HEK293 (cell line): ENCODE measurements around the gene HSF5.

Experiments used
- CTCF ChIA-PET: fragments of 350-600 bp; formaldehyde crosslinking; extraction: SDS; loops from one replicate; lab custom pipeline; 2021; ENCODE audit warnings: antibody characterized with exemption; lab: Yijun Ruan, JAX
- POLR2A ChIA-PET: fragments of 300-600 bp; formaldehyde crosslinking; extraction: SDS; loops from one replicate; lab custom pipeline; 2020; ENCODE audit warnings: antibody characterized with exemption, inconsistent platforms; lab: Yijun Ruan, JAX
- H3K27ac ChIP-seq: fragments of 200-500 bp; sonication (Bioruptor generic); 2 replicates; pipeline ENCODE4 v1.5.1; 2014; ENCODE audit warnings: low read depth, low read length, control low read depth, inconsistent platforms; ENCODE audit errors: extremely low read depth
- H3K36me3 ChIP-seq, 2 experiments: fragments of 200-500 bp in 1 of 2; sonication (Bioruptor generic) in 1 of 2; 1 replicate in 1 of 2; 2 replicates in 1 of 2; pipeline ENCODE4 v1.5.1; 2014 to 2017; ENCODE audit warnings: inconsistent platforms in 2 of 2, low read length in 2 of 2; ENCODE audit not compliant: control insufficient read depth in 2 of 2, insufficient read depth in 1 of 2
- H3K4me1 ChIP-seq: fragments of 200-500 bp; sonication (Bioruptor generic); 2 replicates; pipeline ENCODE4 v1.5.1; 2014; ENCODE audit warnings: mild to moderate bottlenecking, low read length, inconsistent platforms; ENCODE audit not compliant: control insufficient read depth, insufficient read depth
- H3K4me3 ChIP-seq: 2 replicates; pipeline ENCODE4 v1.5.1; 2011; ENCODE audit warnings: low read depth, mild to moderate bottlenecking, control low read depth, low read length, moderate library complexity
- H3K9me3 ChIP-seq: fragments of 200-500 bp; sonication (Bioruptor generic); 2 replicates; pipeline ENCODE4 v1.5.1; 2014; ENCODE audit warnings: low read depth, low read length, inconsistent platforms; ENCODE audit not compliant: control insufficient read depth, insufficient read depth
- MEIS1 ChIP-seq: sonication (generic); formaldehyde crosslinking; IDR thresholded peaks from 2 replicates; pipeline ENCODE4 v1.8.1; 2022; ENCODE audit warnings: missing genetic modification reagents, mild to moderate bottlenecking, borderline replicate concordance
- MZF1 ChIP-seq: fragments of 450-650 bp; formaldehyde crosslinking; IDR thresholded peaks from 2 replicates; pipeline ENCODE4 v1.5.1; 2017; ENCODE audit warnings: missing biosample characterization, missing genetic modification characterization, borderline replicate concordance
- OSR2 ChIP-seq: fragments of 450-650 bp; formaldehyde crosslinking; IDR thresholded peaks from 2 replicates; pipeline ENCODE4 v1.5.1; 2016; ENCODE audit warnings: missing biosample characterization, missing genetic modification characterization
- RBAK ChIP-seq: fragments of 450-650 bp; formaldehyde crosslinking; IDR thresholded peaks from 2 replicates; pipeline ENCODE4 v1.5.1; 2016; ENCODE audit warnings: missing biosample characterization, missing genetic modification characterization
- SP7 ChIP-seq: fragments of 450-650 bp; formaldehyde crosslinking; IDR thresholded peaks from 2 replicates; pipeline ENCODE4 v1.5.1; 2016; ENCODE audit warnings: missing biosample characterization, missing genetic modification characterization
- TCF7L2 ChIP-seq: IDR thresholded peaks from 2 replicates; pipeline ENCODE4 v1.6.1; 2011; ENCODE audit warnings: low read depth, mild to moderate bottlenecking, inconsistent platforms, low read length, moderate library complexity, borderline replicate concordance
- WT1 ChIP-seq: fragments of 450-650 bp; formaldehyde crosslinking; IDR thresholded peaks from 2 replicates; pipeline ENCODE4 v1.5.1; 2016; ENCODE audit warnings: missing biosample characterization, missing genetic modification characterization
- ZFHX2 ChIP-seq: fragments of 450-650 bp; formaldehyde crosslinking; conservative IDR thresholded peaks from 2 replicates; pipeline ENCODE4 v1.5.1; 2016; ENCODE audit warnings: missing biosample characterization, missing genetic modification characterization
- ZFP69B ChIP-seq: fragments of 450-650 bp; formaldehyde crosslinking; IDR thresholded peaks from 2 replicates; pipeline ENCODE4 v1.5.1; 2016; ENCODE audit warnings: missing biosample characterization, missing genetic modification characterization
- ZIC2 ChIP-seq: fragments of 450-650 bp; formaldehyde crosslinking; IDR thresholded peaks from 2 replicates; pipeline ENCODE4 v1.5.1; 2016; ENCODE audit warnings: missing biosample characterization, missing genetic modification characterization
- ZNF121 ChIP-seq: fragments of 450-650 bp; formaldehyde crosslinking; IDR thresholded peaks from 2 replicates; pipeline ENCODE4 v1.5.1; 2016; ENCODE audit warnings: missing biosample characterization, missing genetic modification characterization
- ZNF133 ChIP-seq: fragments of 450-650 bp; formaldehyde crosslinking; IDR thresholded peaks from 2 replicates; pipeline ENCODE4 v1.5.1; 2016; ENCODE audit warnings: missing biosample characterization, missing genetic modification characterization
- ZNF155 ChIP-seq: fragments of 450-650 bp; formaldehyde crosslinking; IDR thresholded peaks from 2 replicates; pipeline ENCODE4 v1.5.1; 2016; ENCODE audit warnings: missing biosample characterization, missing genetic modification characterization
- ZNF239 ChIP-seq: fragments of 450-650 bp; formaldehyde crosslinking; IDR thresholded peaks from 2 replicates; pipeline ENCODE4 v1.5.1; 2016; ENCODE audit warnings: missing biosample characterization, missing genetic modification characterization
- ZNF302 ChIP-seq: fragments of 450-650 bp; formaldehyde crosslinking; IDR thresholded peaks from 2 replicates; pipeline ENCODE4 v1.5.1; 2016; ENCODE audit warnings: missing biosample characterization, missing genetic modification characterization, low read depth
- ZNF473 ChIP-seq: fragments of 450-650 bp; formaldehyde crosslinking; IDR thresholded peaks from 2 replicates; pipeline ENCODE4 v1.5.1; 2017; ENCODE audit warnings: missing biosample characterization, missing genetic modification characterization
- ZNF670 ChIP-seq: fragments of 450-650 bp; formaldehyde crosslinking; IDR thresholded peaks from 2 replicates; pipeline ENCODE4 v1.5.1; 2016; ENCODE audit warnings: missing biosample characterization, missing genetic modification characterization, low read depth
- TF ChIP-seq, protein P1 (sequence below): fragments of 450-650 bp; formaldehyde crosslinking; optimal IDR thresholded peaks from 2 replicates; pipeline ENCODE3; 2016; ENCODE audit warnings: missing biosample characterization, mild to moderate bottlenecking, missing genetic modification characterization
- TF ChIP-seq, protein P2 (sequence below): fragments of 450-650 bp; formaldehyde crosslinking; IDR thresholded peaks from 2 replicates; pipeline ENCODE4 v1.5.1; 2016; ENCODE audit warnings: missing biosample characterization, missing genetic modification characterization
- TF ChIP-seq, protein P3 (sequence below): fragments of 450-650 bp; formaldehyde crosslinking; IDR thresholded peaks from 2 replicates; pipeline ENCODE4 v1.5.1; 2017; ENCODE audit warnings: missing biosample characterization, missing genetic modification characterization
- TF ChIP-seq, protein P4 (sequence below): IDR thresholded peaks from 2 replicates; pipeline ENCODE4 v1.6.1; 2011; ENCODE audit warnings: mild to moderate bottlenecking, low read depth, low read length, borderline replicate concordance
- TF ChIP-seq, protein P5 (sequence below): fragments of 450-650 bp; formaldehyde crosslinking; IDR thresholded peaks from 2 replicates; pipeline ENCODE4 v1.5.1; 2016; ENCODE audit warnings: missing biosample characterization, missing genetic modification characterization
- TF ChIP-seq, protein P6 (sequence below): fragments of 450-650 bp; IDR thresholded peaks from 2 replicates; pipeline ENCODE4 v1.5.1; 2018; ENCODE audit warnings: missing biosample characterization, missing genetic modification characterization
- TF ChIP-seq, protein P7 (sequence below): fragments of 450-650 bp; formaldehyde crosslinking; IDR thresholded peaks from 2 replicates; pipeline ENCODE4 v1.5.1; 2017; ENCODE audit warnings: missing biosample characterization, missing genetic modification characterization
- TF ChIP-seq, protein P8 (sequence below): fragments of 450-650 bp; formaldehyde crosslinking; IDR thresholded peaks from 2 replicates; pipeline ENCODE4 v1.5.1; 2016; ENCODE audit warnings: missing biosample characterization, missing genetic modification characterization, low read depth

The HSF5 gene

DNA sequence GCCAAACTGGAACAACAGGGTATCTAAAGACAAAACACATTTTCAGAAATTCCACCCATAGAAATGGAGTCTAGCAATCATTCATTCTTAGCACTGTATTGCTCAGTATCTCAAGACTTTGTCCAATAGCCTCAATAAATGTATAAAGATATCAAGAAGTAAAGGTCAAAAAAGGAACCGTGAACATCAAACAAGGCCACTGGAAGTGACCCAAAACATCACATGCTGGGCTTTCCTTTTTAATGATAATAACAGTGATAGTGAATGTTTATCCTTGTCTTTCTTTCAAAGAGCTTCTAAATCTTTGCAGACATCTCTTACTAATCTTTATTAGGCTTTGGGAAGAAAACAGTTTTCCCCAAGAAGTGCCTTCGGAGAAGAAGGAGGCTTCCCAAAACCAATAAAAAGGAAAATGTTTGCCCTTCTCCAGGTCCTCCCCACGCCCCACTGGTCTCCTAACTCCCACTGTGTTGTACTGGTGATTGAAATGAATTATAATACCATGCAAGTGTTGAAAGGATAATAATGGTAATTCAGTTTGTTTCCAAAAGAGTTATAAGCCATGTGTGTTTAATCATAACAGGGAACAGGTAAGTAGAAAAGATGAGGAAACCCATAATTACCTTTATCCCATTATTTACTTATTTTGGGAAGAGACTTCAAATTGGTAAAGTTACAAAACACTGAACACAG is 89.5 kb downstream of the HSF5 start:
- peaks cover 32% of the 10 kb centered on the region for H3K4me1 ChIP-seq
- ChIA-PET CTCF (interaction anchor here (0.6 to 0.8 kb wide), 2 partner anchors 9 to 53 kb away, joined by 3 to 5 read pairs; no protein-coding TSS in a partner anchor), POLR2A (interaction anchor here (1.0 kb wide), 1 partner anchor 19 kb away, joined by 3 read pairs; the partner anchor contains the start of gene RNF43)
- no peaks in the 10 kb centered on the region for H3K36me3 ChIP-seq
- no peaks in the 10 kb centered on the region for H3K9me3 ChIP-seq
- H3K4me3 ChIP-seq, result no peak overlapping the region
- H3K27ac ChIP-seq, result peak overlapping the region; percentile 7; the same call in 1 of the 2 replicates
- TF ChIP-seq ZIC2 (tag by site-specific recombination) (peak; percentile 62), ZNF239 (no peak), ZNF473 (no peak), ZFHX2 (tag by site-specific recombination) (0 out of 2 replicates have a peak, but pooled peaks have one; percentile 46), TCF7L2 (peak; percentile 97), MEIS1 (no peak), WT1 (tag by site-specific recombination) (peak; percentile 55; the same call in 1 of the 2 replicates), MZF1 (no peak), ZFP69B (tag by site-specific recombination) (no peak), ZNF670 (no peak), OSR2 (tag by site-specific recombination) (peak; percentile 64; the same call in 1 of the 2 replicates), SP7 (tag by site-specific recombination) (peak; percentile 98), ZNF302 (tag by site-specific recombination) (no peak), ZNF121 (tag by site-specific recombination) (no peak), RBAK (tag by site-specific recombination) (no peak), ZNF133 (tag by site-specific recombination) (no peak), ZNF155 (tag by site-specific recombination) (no peak)
- TF ChIP-seq, protein P1, sequence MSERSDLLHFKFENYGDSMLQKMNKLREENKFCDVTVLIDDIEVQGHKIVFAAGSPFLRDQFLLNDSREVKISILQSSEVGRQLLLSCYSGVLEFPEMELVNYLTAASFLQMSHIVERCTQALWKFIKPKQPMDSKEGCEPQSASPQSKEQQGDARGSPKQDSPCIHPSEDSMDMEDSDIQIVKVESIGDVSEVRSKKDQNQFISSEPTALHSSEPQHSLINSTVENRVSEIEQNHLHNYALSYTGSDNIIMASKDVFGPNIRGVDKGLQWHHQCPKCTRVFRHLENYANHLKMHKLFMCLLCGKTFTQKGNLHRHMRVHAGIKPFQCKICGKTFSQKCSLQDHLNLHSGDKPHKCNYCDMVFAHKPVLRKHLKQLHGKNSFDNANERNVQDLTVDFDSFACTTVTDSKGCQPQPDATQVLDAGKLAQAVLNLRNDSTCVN (tag by site-specific recombination), result no peak
- TF ChIP-seq, protein P2, sequence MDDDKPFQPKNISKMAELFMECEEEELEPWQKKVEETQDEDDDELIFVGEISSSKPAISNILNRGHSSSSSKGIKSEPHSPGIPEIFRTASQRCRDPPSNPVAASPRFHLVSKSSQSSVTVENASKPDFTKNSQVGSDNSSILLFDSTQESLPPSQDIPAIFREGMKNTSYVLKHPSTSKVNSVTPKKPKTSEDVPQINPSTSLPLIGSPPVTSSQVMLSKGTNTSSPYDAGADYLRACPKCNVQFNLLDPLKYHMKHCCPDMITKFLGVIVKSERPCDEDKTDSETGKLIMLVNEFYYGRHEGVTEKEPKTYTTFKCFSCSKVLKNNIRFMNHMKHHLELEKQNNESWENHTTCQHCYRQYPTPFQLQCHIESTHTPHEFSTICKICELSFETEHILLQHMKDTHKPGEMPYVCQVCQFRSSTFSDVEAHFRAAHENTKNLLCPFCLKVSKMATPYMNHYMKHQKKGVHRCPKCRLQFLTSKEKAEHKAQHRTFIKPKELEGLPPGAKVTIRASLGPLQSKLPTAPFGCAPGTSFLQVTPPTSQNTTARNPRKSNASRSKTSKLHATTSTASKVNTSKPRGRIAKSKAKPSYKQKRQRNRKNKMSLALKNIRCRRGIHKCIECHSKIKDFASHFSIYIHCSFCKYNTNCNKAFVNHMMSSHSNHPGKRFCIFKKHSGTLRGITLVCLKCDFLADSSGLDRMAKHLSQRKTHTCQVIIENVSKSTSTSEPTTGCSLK (tag by site-specific recombination), result no peak
- TF ChIP-seq, protein P3, sequence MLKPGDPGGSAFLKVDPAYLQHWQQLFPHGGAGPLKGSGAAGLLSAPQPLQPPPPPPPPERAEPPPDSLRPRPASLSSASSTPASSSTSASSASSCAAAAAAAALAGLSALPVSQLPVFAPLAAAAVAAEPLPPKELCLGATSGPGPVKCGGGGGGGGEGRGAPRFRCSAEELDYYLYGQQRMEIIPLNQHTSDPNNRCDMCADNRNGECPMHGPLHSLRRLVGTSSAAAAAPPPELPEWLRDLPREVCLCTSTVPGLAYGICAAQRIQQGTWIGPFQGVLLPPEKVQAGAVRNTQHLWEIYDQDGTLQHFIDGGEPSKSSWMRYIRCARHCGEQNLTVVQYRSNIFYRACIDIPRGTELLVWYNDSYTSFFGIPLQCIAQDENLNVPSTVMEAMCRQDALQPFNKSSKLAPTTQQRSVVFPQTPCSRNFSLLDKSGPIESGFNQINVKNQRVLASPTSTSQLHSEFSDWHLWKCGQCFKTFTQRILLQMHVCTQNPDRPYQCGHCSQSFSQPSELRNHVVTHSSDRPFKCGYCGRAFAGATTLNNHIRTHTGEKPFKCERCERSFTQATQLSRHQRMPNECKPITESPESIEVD, result peak; percentile 72
- TF ChIP-seq, protein P4, sequence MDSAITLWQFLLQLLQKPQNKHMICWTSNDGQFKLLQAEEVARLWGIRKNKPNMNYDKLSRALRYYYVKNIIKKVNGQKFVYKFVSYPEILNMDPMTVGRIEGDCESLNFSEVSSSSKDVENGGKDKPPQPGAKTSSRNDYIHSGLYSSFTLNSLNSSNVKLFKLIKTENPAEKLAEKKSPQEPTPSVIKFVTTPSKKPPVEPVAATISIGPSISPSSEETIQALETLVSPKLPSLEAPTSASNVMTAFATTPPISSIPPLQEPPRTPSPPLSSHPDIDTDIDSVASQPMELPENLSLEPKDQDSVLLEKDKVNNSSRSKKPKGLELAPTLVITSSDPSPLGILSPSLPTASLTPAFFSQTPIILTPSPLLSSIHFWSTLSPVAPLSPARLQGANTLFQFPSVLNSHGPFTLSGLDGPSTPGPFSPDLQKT, result no peak
- TF ChIP-seq, protein P5, sequence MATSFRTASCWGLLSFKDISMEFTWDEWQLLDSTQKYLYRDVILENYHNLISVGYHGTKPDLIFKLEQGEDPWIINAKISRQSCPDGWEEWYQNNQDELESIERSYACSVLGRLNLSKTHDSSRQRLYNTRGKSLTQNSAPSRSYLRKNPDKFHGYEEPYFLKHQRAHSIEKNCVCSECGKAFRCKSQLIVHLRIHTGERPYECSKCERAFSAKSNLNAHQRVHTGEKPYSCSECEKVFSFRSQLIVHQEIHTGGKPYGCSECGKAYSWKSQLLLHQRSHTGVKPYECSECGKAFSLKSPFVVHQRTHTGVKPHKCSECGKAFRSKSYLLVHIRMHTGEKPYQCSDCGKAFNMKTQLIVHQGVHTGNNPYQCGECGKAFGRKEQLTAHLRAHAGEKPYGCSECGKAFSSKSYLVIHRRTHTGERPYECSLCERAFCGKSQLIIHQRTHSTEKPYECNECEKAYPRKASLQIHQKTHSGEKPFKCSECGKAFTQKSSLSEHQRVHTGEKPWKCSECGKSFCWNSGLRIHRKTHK (tag by site-specific recombination), result no peak
- TF ChIP-seq, protein P6, sequence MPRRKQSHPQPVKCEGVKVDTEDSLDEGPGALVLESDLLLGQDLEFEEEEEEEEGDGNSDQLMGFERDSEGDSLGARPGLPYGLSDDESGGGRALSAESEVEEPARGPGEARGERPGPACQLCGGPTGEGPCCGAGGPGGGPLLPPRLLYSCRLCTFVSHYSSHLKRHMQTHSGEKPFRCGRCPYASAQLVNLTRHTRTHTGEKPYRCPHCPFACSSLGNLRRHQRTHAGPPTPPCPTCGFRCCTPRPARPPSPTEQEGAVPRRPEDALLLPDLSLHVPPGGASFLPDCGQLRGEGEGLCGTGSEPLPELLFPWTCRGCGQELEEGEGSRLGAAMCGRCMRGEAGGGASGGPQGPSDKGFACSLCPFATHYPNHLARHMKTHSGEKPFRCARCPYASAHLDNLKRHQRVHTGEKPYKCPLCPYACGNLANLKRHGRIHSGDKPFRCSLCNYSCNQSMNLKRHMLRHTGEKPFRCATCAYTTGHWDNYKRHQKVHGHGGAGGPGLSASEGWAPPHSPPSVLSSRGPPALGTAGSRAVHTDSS, result no peak
- TF ChIP-seq, protein P7, sequence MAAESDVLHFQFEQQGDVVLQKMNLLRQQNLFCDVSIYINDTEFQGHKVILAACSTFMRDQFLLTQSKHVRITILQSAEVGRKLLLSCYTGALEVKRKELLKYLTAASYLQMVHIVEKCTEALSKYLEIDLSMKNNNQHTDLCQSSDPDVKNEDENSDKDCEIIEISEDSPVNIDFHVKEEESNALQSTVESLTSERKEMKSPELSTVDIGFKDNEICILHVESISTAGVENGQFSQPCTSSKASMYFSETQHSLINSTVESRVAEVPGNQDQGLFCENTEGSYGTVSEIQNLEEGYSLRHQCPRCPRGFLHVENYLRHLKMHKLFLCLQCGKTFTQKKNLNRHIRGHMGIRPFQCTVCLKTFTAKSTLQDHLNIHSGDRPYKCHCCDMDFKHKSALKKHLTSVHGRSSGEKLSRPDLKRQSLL, result no peak
- TF ChIP-seq, protein P8, sequence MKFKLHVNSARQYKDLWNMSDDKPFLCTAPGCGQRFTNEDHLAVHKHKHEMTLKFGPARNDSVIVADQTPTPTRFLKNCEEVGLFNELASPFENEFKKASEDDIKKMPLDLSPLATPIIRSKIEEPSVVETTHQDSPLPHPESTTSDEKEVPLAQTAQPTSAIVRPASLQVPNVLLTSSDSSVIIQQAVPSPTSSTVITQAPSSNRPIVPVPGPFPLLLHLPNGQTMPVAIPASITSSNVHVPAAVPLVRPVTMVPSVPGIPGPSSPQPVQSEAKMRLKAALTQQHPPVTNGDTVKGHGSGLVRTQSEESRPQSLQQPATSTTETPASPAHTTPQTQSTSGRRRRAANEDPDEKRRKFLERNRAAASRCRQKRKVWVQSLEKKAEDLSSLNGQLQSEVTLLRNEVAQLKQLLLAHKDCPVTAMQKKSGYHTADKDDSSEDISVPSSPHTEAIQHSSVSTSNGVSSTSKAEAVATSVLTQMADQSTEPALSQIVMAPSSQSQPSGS (tag by site-specific recombination), result no peak
